GM12801 (cell line): ENCODE measurements around the gene TAGAP.

ENCODE experiments used
- TF ChIP-seq, protein P1 (sequence below): IDR thresholded peaks from one replicate; pipeline ENCODE4 v1.5.1; 2011; ENCODE audit warnings: control low read depth; ENCODE audit not compliant: insufficient read length; ENCODE audit errors: extremely low read depth

TAGAP gene

GRCh38 chr6:159053781-159054398 lies 9.1 kb upstream of the TAGAP start:
- TF ChIP-seq, protein P1, sequence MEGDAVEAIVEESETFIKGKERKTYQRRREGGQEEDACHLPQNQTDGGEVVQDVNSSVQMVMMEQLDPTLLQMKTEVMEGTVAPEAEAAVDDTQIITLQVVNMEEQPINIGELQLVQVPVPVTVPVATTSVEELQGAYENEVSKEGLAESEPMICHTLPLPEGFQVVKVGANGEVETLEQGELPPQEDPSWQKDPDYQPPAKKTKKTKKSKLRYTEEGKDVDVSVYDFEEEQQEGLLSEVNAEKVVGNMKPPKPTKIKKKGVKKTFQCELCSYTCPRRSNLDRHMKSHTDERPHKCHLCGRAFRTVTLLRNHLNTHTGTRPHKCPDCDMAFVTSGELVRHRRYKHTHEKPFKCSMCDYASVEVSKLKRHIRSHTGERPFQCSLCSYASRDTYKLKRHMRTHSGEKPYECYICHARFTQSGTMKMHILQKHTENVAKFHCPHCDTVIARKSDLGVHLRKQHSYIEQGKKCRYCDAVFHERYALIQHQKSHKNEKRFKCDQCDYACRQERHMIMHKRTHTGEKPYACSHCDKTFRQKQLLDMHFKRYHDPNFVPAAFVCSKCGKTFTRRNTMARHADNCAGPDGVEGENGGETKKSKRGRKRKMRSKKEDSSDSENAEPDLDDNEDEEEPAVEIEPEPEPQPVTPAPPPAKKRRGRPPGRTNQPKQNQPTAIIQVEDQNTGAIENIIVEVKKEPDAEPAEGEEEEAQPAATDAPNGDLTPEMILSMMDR = no peak

DNA sequence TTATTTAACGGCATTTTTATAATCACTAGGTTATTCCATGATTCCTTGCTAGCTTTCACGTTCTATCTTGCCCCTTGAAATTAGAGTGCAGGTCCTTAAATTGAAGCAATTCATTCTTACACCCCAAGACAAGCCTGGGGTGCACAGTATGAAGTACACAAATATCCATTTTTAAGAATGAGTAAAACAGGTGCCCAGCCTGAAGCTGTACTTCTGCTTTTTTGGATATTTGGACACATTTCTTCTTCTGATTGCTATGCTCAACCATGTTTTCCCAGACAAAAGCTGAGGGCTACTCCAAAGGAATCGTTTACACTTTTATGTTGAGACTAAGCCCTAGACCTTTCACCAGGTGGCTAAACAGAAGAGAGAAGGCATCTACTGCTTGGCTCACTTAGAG lies 7.9 kb upstream of the TAGAP start:
- TF ChIP-seq, protein P1 = no peak

- TF ChIP-seq, protein P1 = no peak
These were observed 3.3 kb upstream of the TAGAP start for GRCh38 chr6:159047891-159048685.

GRCh38 chr6:159045801-159046200 lies 1.0 kb upstream of the TAGAP start:
- TF ChIP-seq, protein P1 = no peak

GRCh38 chr6:159043947-159044346 lies 844 bp downstream of the TAGAP start:
- TF ChIP-seq, protein P1 = no peak

DNA sequence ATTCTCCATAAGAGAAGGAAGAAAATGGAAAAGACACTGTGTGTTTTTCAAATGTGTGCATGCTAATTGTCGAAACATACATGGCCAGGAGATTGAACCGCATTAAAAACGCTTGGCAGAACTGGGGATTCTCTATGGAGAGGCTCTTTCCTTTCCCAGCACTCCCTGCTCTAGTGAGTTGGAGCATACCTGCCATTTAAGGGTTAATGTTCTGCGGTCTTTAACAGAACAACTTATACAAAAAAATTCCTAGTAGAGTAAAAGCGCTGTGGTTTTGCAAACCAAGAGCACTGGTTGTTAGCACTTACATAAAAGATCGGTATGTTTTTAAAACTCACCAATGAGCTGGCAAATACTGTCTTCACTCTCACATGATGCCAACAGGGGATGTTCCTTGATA lies 1.5 kb downstream of the TAGAP start:
- TF ChIP-seq, protein P1 = no peak

DNA sequence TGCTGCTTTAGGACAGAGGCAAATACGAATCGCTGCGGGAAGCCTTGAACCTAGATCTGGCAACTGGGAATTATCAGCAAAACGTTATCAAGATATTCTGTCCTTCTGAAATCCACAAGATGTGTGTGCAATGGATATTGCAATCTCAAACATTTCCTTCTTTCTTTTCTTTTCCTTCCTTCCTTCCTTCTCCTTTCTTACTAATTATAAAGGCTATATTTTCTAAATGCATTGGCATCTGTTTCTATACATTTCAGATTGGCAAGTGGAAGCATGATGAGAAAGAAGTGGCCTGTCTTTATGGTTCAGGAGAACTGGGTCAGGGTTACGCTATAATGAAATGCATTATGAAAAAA lies 2.0 kb downstream of the TAGAP start:
- TF ChIP-seq, protein P1 = no peak
